ENCODE data around the gene RSAD1. TPM values are rescaled to one million over a fixed set of nuclear protein-coding genes. Genes with fewer than 3 reads are reported as not detected.

Gene RSAD1
- total RNA-seq, result 15.0 and 16.5 TPM in 2 replicates

GRCh38 chr17:50478391-50479381, at the start of gene RSAD1:
TSS of gene RSAD1 (plus strand) at chr17:50478860. CDS start at chr17:50478885, 25 bp downstream.

GRCh38 chr17:50468304-50469207, 10.1 kb upstream of the RSAD1 start, which contains the start of gene CHAD:
TSS of gene CHAD (minus strand) at chr17:50468880. CDS start at chr17:50468813, 67 bp downstream.

GRCh38 chr17:50507871-50508572, 29.4 kb downstream of the RSAD1 start, which contains the start of gene MYCBPAP:
TSS of gene MYCBPAP (plus strand) at chr17:50508439. CDS start at chr17:50508675, 236 bp downstream.

GRCh38 chr17:50532452-50533024, 53.9 kb downstream of the RSAD1 start, which contains the start of gene EPN3:
TSS of gene EPN3 (plus strand) at chr17:50532735. CDS start at chr17:50536557, 3,822 bp downstream.

Other genes with a start within 250 kb of the RSAD1 start
- gene TMEM92, start 204.4 kb upstream of the RSAD1 start, total RNA-seq, result 0.17 TPM in 1 of 2 replicates, not detected in the other
- 16.2 and 17.8 TPM in 2 replicates for gene XYLT2, start 132.7 kb upstream of the RSAD1 start, total RNA-seq
- gene MRPL27, start 105.7 kb upstream of the RSAD1 start, total RNA-seq, result 50.8 and 57.0 TPM in 2 replicates
- 0.65 and 0.77 TPM in 2 replicates for gene EME1, start 105.6 kb upstream of the RSAD1 start, total RNA-seq
- gene LRRC59, start 81.3 kb upstream of the RSAD1 start, total RNA-seq, result 86.5 and 86.7 TPM in 2 replicates
- 6.1 and 8.3 TPM in 2 replicates for gene ACSF2, start 52.6 kb upstream of the RSAD1 start, total RNA-seq
- gene CHAD, start 10.0 kb upstream of the RSAD1 start, total RNA-seq, result not detected in 2 replicates
- 0.11 and 0.77 TPM in 2 replicates for gene MYCBPAP, start 29.6 kb downstream of the RSAD1 start, total RNA-seq
- gene EPN3, start 53.9 kb downstream of the RSAD1 start, total RNA-seq, result under 0.01 TPM in 2 replicates
- 21.6 and 31.0 TPM in 2 replicates for gene SPATA20, start 68.3 kb downstream of the RSAD1 start, total RNA-seq
- not detected in 2 replicates for gene CACNA1G, start 81.9 kb downstream of the RSAD1 start, total RNA-seq
- 0.11 and 0.52 TPM in 2 replicates for gene ABCC3, start 156.0 kb downstream of the RSAD1 start, total RNA-seq
- gene ANKRD40, start 229.1 kb downstream of the RSAD1 start, total RNA-seq, result 30.9 and 35.8 TPM in 2 replicates
- gene LUC7L3, start 240.7 kb downstream of the RSAD1 start, total RNA-seq, result 16.8 and 23.6 TPM in 2 replicates

Measured in dermis lymphatic vessel endothelial cell (primary cell).